Measurements from ENCODE around the gene CHST1. TPM values are rescaled to one million over a fixed set of nuclear protein-coding genes. Genes with fewer than 3 reads are reported as not detected.

The CHST1 gene
- total RNA-seq, 2 experiments from 2014 or later, result not detected

DNA sequence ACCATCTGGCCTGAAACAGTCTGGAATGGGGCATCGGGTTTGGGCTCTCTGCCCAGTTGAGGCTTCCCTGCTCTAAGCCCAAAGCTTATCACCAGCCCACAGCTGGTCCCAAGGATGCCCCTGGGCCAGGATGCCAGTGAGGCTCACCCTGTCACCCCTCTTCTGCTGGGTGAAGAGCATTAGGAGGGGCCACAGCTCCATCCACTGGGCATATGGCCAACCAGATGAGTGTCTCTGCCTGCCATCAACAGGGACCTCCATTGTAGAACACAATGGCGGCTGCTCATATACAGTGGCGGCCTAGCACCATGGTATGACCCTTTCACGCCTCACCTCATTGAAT is 5.6 kb downstream of the CHST1 start:
- BruUV-seq (replicated peaks), result no TSS peak
- Histone ChIP-seq H3K4me1 (ENCODE audit: insufficient read depth, low read length, poor library complexity, severe bottlenecking) (peaks cover 4% of the 10 kb centered on the region), H3K4me2 (ENCODE audit: low read length) (no peak overlapping the region), H4K20me1 (ENCODE audit: insufficient read depth, low read length) (no peaks in the 10 kb centered on the region; the same call in 1 of the 2 replicates), H3K36me3 (ENCODE audit: insufficient read depth, low read length) (no peaks in the 10 kb centered on the region), H2AFZ (ENCODE audit: low read length) (no peak overlapping the region), H3K9me3 (ENCODE audit: low read length) (no peaks in the 10 kb centered on the region), H3K9me2 (ENCODE audit: insufficient read depth, low read length) (no peaks in the 10 kb centered on the region), H3K27ac (ENCODE audit: low read depth, low read length, poor library complexity, severe bottlenecking) (no peak overlapping the region), H3K4me3 (ENCODE audit: low read depth, low read length, poor library complexity, severe bottlenecking) (no peak overlapping the region), H3K79me2 (ENCODE audit: insufficient read depth, low read depth, low read length) (no peaks in the 10 kb centered on the region)
- DNase-seq (ENCODE audit: low spot score), result no peak
- no peak for TF ChIP-seq EZH2phosphoT487 (IDR thresholded peaks at IDR 0.05; ENCODE audit: borderline replicate concordance, low read depth, low read length)
- TF ChIP-seq, protein P1, sequence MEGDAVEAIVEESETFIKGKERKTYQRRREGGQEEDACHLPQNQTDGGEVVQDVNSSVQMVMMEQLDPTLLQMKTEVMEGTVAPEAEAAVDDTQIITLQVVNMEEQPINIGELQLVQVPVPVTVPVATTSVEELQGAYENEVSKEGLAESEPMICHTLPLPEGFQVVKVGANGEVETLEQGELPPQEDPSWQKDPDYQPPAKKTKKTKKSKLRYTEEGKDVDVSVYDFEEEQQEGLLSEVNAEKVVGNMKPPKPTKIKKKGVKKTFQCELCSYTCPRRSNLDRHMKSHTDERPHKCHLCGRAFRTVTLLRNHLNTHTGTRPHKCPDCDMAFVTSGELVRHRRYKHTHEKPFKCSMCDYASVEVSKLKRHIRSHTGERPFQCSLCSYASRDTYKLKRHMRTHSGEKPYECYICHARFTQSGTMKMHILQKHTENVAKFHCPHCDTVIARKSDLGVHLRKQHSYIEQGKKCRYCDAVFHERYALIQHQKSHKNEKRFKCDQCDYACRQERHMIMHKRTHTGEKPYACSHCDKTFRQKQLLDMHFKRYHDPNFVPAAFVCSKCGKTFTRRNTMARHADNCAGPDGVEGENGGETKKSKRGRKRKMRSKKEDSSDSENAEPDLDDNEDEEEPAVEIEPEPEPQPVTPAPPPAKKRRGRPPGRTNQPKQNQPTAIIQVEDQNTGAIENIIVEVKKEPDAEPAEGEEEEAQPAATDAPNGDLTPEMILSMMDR (conservative IDR thresholded peaks at IDR 0.05; ENCODE audit: low read length), result no peak
- POLR2A ChIA-PET, result no interaction called here
- CTCF ChIA-PET (ENCODE audit: unreplicated experiment), result no interaction called here
- intact Hi-C loops (cut with micrococcal nuclease; ENCODE audit: unreplicated experiment), result no loop called here

DNA sequence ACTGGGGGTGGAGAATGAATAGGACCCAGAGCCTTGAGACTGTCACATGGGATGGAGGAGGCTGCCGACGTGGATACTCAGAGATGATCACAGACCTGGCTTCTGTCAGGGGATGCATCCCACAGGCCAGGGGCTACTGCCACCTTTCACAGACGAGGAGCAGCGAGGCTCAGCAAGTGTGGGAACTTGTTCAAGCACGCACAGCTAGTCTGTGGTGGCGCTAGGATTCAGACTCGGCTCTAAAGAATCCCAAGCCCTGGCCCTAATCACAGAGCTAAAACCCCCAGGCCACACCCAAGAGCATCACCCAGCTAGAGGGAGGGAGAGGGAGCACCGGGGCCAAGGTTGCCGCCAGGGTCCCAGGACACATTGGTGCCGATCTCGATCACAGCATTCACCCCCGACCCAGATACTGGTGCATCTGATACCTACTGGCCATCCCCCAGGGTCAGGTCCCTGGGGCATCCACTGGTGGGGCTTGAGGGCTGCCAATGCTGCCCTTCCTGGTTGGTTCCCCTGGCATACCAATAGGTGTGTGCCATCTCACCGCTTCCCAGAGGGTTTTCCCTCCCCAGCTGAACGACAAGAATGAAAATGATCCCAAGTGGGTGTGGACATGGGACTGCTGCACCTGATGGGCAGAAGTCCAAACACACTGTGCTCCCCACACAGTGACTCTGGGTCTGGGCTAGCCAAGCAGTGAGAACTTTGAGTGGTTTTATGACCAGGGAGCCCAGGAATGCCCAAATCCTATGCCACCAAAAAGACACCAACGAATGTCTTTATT is 6.2 kb downstream of the CHST1 start:
- Histone ChIP-seq H3K36me3 (ENCODE audit: insufficient read depth, low read length) (no peaks in the 10 kb centered on the region), H4K20me1 (ENCODE audit: insufficient read depth, low read length) (no peaks in the 10 kb centered on the region; the same call in 1 of the 2 replicates), H3K4me3 (ENCODE audit: low read depth, low read length, poor library complexity, severe bottlenecking) (no peak overlapping the region), H3K4me2 (ENCODE audit: low read length) (no peak overlapping the region), H2AFZ (ENCODE audit: low read length) (no peak overlapping the region), H3K4me1 (ENCODE audit: insufficient read depth, low read length, poor library complexity, severe bottlenecking) (peaks cover 5% of the 10 kb centered on the region), H3K9me3 (ENCODE audit: low read length) (no peaks in the 10 kb centered on the region), H3K27ac (ENCODE audit: low read depth, low read length, poor library complexity, severe bottlenecking) (no peak overlapping the region), H3K79me2 (ENCODE audit: insufficient read depth, low read depth, low read length) (no peaks in the 10 kb centered on the region), H3K9me2 (ENCODE audit: insufficient read depth, low read length) (no peaks in the 10 kb centered on the region)
- BruUV-seq (replicated peaks), result no TSS peak
- CTCF ChIA-PET (ENCODE audit: unreplicated experiment), result no interaction called here
- TF ChIP-seq, protein P1 (conservative IDR thresholded peaks at IDR 0.05; ENCODE audit: low read length), result no peak
- no peak for TF ChIP-seq EZH2phosphoT487 (IDR thresholded peaks at IDR 0.05; ENCODE audit: borderline replicate concordance, low read depth, low read length)
- no peak for DNase-seq (ENCODE audit: low spot score)
- intact Hi-C loops (cut with micrococcal nuclease; ENCODE audit: unreplicated experiment), result no loop called here
- POLR2A ChIA-PET, result no interaction called here

DNA sequence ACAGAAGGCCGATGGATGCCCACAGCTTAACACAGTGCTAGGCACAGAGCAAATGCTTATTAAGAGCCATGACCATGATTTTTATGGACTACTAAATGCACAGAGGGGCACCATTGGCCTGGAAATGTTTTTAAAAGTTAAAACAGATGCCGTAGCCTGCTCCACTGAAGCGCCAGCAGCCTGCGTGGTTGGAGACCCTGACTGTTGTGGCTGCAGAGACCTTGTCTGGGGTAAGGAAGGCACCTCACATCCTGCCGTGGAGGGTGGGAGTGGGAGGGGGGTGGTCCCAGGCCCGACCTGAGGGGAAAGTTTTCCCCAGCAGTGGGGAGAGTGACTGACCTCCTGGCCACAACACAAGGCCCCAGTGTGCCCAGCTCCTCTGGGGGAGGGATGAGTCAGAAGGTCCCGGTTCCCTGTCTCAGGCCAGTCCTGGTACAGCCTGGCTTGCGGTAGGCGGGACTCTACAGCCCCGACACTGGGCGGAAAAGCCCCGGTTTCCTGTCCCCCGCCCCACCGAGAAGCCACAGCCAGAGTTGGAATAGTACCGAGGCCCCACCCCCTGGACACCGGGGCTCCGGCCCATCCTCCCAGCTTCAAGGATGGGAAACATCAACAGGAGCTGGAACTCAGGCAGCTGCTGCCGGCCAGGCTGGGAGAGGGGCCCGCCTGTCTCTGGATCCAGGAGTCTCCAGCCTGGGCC is 7.0 kb downstream of the CHST1 start:
- CTCF ChIA-PET (ENCODE audit: unreplicated experiment), result no interaction called here
- DNase-seq (ENCODE audit: low spot score), result no peak
- Histone ChIP-seq H2AFZ (ENCODE audit: low read length) (no peak overlapping the region), H3K27ac (ENCODE audit: low read depth, low read length, poor library complexity, severe bottlenecking) (no peak overlapping the region), H3K36me3 (ENCODE audit: insufficient read depth, low read length) (no peaks in the 10 kb centered on the region), H4K20me1 (ENCODE audit: insufficient read depth, low read length) (no peaks in the 10 kb centered on the region; the same call in 1 of the 2 replicates), H3K9me2 (ENCODE audit: insufficient read depth, low read length) (no peaks in the 10 kb centered on the region), H3K9me3 (ENCODE audit: low read length) (no peaks in the 10 kb centered on the region), H3K4me2 (ENCODE audit: low read length) (no peak overlapping the region), H3K4me3 (ENCODE audit: low read depth, low read length, poor library complexity, severe bottlenecking) (no peak overlapping the region), H3K79me2 (ENCODE audit: insufficient read depth, low read depth, low read length) (no peaks in the 10 kb centered on the region), H3K4me1 (ENCODE audit: insufficient read depth, low read length, poor library complexity, severe bottlenecking) (peaks cover 5% of the 10 kb centered on the region)
- intact Hi-C loops (cut with micrococcal nuclease; ENCODE audit: unreplicated experiment), result no loop called here
- TF ChIP-seq EZH2phosphoT487 (IDR thresholded peaks at IDR 0.05; ENCODE audit: borderline replicate concordance, low read depth, low read length), result no peak
- POLR2A ChIA-PET, result no interaction called here
- no TSS peak for BruUV-seq (replicated peaks)

All from OCI-LY7 (cell line).